HCT116 (cell line): ENCODE results near the gene CNTN5. TPM values are rescaled to one million over a fixed set of nuclear protein-coding genes. Genes with fewer than 3 reads are reported as not detected.

Experiments used
- ATAC-seq: fragments of 200-7000 bp; cut with Tn5 transposase; 2 replicates; pipeline ENCODE4 v1.9.1; 2020; ENCODE audit warnings: mild to moderate bottlenecking, moderate library complexity
- BruUV-seq: library from RNA; stranded (reverse); fragments of 400-500 nt; replicated peaks from 2 replicates; lab custom pipeline; 2021; lab: Mats Ljungman, UMichigan
- CTCF ChIA-PET: fragments of 300-600 bp; sonication (Branson Sonifier 250); formaldehyde crosslinking; loops from one replicate; lab custom pipeline; 2021; ENCODE audit warnings: antibody characterized with exemption; lab: Charles Lee
- POLR2A ChIA-PET: fragments of 300-600, 350-600 bp; sonication (Branson Sonifier 250); formaldehyde crosslinking; loops from one replicate; lab custom pipeline; 2021; ENCODE audit warnings: antibody characterized with exemption; lab: Charles Lee
- RAD21 ChIA-PET, 2 experiments: fragments of 300-600 bp; sonication (Branson Sonifier 250); formaldehyde crosslinking; loops; one replicate each; lab custom pipeline; 2023; ENCODE audit warnings: low total read pairs in 2 of 2; ENCODE audit not compliant: uncharacterized antibody in 2 of 2, unreplicated experiment in 2 of 2, low non-redundant PET in 1 of 2; lab: Charles Lee
- DNase-seq: peaks from one replicate; pipeline ENCODE4 v3.0.0-alpha.2; 2010; ENCODE audit warnings: low read depth, low spot score
- H2AFZ ChIP-seq: fragments of 200-600 bp; shearing (Covaris generic), sonication (generic); 2 replicates; pipeline ENCODE4 v1.6.1; 2017; ENCODE audit warnings: low read depth, mixed run types, mixed read lengths, antibody characterized with exemption, low read length; ENCODE audit not compliant: poor library complexity, severe bottlenecking
- H3K27ac ChIP-seq: 2 replicates; pipeline ENCODE4 v1.5.1; 2012; ENCODE audit warnings: low read depth, low read length
- H3K27me3 ChIP-seq: fragments of 200-600 bp; sonication (generic); 2 replicates; pipeline ENCODE4 v1.6.1; 2016; ENCODE audit warnings: mixed run types, low read length, mixed read lengths; ENCODE audit not compliant: insufficient read depth
- H3K36me3 ChIP-seq, 2 experiments: fragments of 200-500 bp in 1 of 2; fragments of 200-600 bp in 1 of 2; sonication (Bioruptor generic) in 1 of 2; sonication (generic) in 1 of 2; 2 replicates each; pipeline versions ENCODE4 v1.5.1 to v1.6.1; 2014 to 2016; ENCODE audit warnings: low read length in 2 of 2, inconsistent platforms in 1 of 2, mixed read lengths in 1 of 2, mixed run types in 1 of 2; ENCODE audit not compliant: insufficient read depth in 2 of 2, control insufficient read depth in 1 of 2
- H3K4me1 ChIP-seq, 2 experiments: fragments of 200-600 bp in 1 of 2; sonication (generic) in 1 of 2; 2 replicates each; pipeline versions ENCODE4 v1.5.1 to v1.6.1; 2012 to 2017; ENCODE audit warnings: low read length in 2 of 2, inconsistent platforms in 1 of 2, mild to moderate bottlenecking in 1 of 2, mixed read lengths in 1 of 2, mixed run types in 1 of 2, moderate library complexity in 1 of 2; ENCODE audit not compliant: insufficient read depth in 2 of 2, control insufficient read depth in 1 of 2
- H3K4me2 ChIP-seq: fragments of 200-600 bp; sonication (generic); 2 replicates; pipeline ENCODE4 v1.6.1; 2017; ENCODE audit warnings: mixed run types, low read length, mixed read lengths
- H3K4me3 ChIP-seq, 2 experiments: fragments of 200-600 bp in 1 of 2; sonication (generic) in 1 of 2; replicated peaks in 1 of 2; 2 replicates each; pipeline ENCODE4 v1.5.1; 2011 to 2016; ENCODE audit warnings: low read length in 2 of 2, control low read depth in 1 of 2, low read depth in 1 of 2, mild to moderate bottlenecking in 1 of 2, mixed read lengths in 1 of 2, mixed run types in 1 of 2
- H3K79me2 ChIP-seq: fragments of 200-600 bp; sonication (generic); 2 replicates; pipeline ENCODE4 v1.6.1; 2017; ENCODE audit warnings: mild to moderate bottlenecking, mixed run types, low read length, moderate library complexity, mixed read lengths; ENCODE audit not compliant: insufficient read depth
- H3K9ac ChIP-seq: fragments of 200-600 bp; sonication (generic); 2 replicates; pipeline ENCODE4 v1.6.1; 2016; ENCODE audit warnings: low read length, mixed read lengths
- H3K9me2 ChIP-seq: fragments of 200-600 bp; sonication (generic), shearing (Covaris generic); 2 replicates; pipeline ENCODE4 v1.6.1; 2017; ENCODE audit warnings: mixed run types, mild to moderate bottlenecking, moderate library complexity; ENCODE audit not compliant: insufficient read depth
- H3K9me3 ChIP-seq, 2 experiments: fragments of 200-500 bp in 1 of 2; fragments of 200-600 bp in 1 of 2; sonication (Bioruptor generic) in 1 of 2; sonication (generic) in 1 of 2; 2 replicates each; pipeline ENCODE4 v1.6.1; 2014 to 2017; ENCODE audit warnings: low read length in 2 of 2, mixed read lengths in 2 of 2, inconsistent platforms in 1 of 2, low read depth in 1 of 2, mild to moderate bottlenecking in 1 of 2, mixed run types in 1 of 2, moderate library complexity in 1 of 2; ENCODE audit not compliant: control insufficient read depth in 1 of 2, insufficient read depth in 1 of 2
- H4K20me1 ChIP-seq: fragments of 200-600 bp; sonication (generic), shearing (Covaris generic); 2 replicates; pipeline ENCODE4 v1.6.1; 2017; ENCODE audit warnings: mixed run types, mild to moderate bottlenecking, moderate library complexity; ENCODE audit not compliant: insufficient read depth
- ELF1 ChIP-seq: IDR thresholded peaks from 2 replicates; pipeline ENCODE4 v1.6.1; 2012; ENCODE audit warnings: low read depth, borderline replicate concordance
- EZH2 ChIP-seq: fragments of 200-600 bp; sonication (generic); IDR thresholded peaks from 2 replicates; pipeline ENCODE4 v1.6.1; 2017; ENCODE audit warnings: antibody characterized with exemption, mixed run types
- FOSL1 ChIP-seq: IDR thresholded peaks from 2 replicates; pipeline ENCODE4 v1.6.1; 2012; ENCODE audit warnings: low read depth
- JUND ChIP-seq: IDR thresholded peaks from 2 replicates; pipeline ENCODE4 v1.6.1; 2012
- RAD21 ChIP-seq: IDR thresholded peaks from 2 replicates; pipeline ENCODE4 v1.6.1; 2012; ENCODE audit warnings: low read depth, mild to moderate bottlenecking
- SIN3A ChIP-seq: IDR thresholded peaks from 2 replicates; pipeline ENCODE4 v1.6.1; 2012; ENCODE audit warnings: low read depth
- SRF ChIP-seq: IDR thresholded peaks from 2 replicates; pipeline ENCODE4 v1.6.1; 2012; ENCODE audit warnings: low read depth
- ZNF274 ChIP-seq: fragments of 200-500 bp; sonication (Bioruptor generic); IDR thresholded peaks from 2 replicates; pipeline ENCODE4 v1.6.1; 2014; ENCODE audit warnings: mild to moderate bottlenecking, low read depth, low read length, inconsistent platforms
- intact Hi-C: fragments of 100-400 bp; cut with micrococcal nuclease; formaldehyde crosslinking; loops from 2 replicates; pipeline ENCODE4 v1.10.0; 2022
- total RNA-seq: library from RNA; stranded (reverse); gene quantifications from one replicate; pipeline ENCODE4 v1.2.1, GENCODE V29; 2021; ENCODE audit not compliant: unreplicated experiment
- TF ChIP-seq, protein P1 (sequence below), 3 experiments: fragments of 200-600 bp in 1 of 3; sonication (generic) in 1 of 3; IDR thresholded peaks in 2 of 3; conservative IDR thresholded peaks in 1 of 3; 2 replicates each; pipeline ENCODE4 v1.5.1; 2012 to 2017; ENCODE audit warnings: low read depth in 2 of 3, low read length in 2 of 3, antibody characterized with exemption in 1 of 3, borderline replicate concordance in 1 of 3, control low read depth in 1 of 3, mild to moderate bottlenecking in 1 of 3, mixed read lengths in 1 of 3, mixed run types in 1 of 3, moderate library complexity in 1 of 3; ENCODE audit not compliant: insufficient read depth in 1 of 3
- TF ChIP-seq, protein P2 (sequence below): IDR thresholded peaks from 2 replicates; pipeline ENCODE4 v1.6.1; 2012

Gene CNTN5
- total RNA-seq, 1 experiment from 2014 or later = not detected

DNA sequence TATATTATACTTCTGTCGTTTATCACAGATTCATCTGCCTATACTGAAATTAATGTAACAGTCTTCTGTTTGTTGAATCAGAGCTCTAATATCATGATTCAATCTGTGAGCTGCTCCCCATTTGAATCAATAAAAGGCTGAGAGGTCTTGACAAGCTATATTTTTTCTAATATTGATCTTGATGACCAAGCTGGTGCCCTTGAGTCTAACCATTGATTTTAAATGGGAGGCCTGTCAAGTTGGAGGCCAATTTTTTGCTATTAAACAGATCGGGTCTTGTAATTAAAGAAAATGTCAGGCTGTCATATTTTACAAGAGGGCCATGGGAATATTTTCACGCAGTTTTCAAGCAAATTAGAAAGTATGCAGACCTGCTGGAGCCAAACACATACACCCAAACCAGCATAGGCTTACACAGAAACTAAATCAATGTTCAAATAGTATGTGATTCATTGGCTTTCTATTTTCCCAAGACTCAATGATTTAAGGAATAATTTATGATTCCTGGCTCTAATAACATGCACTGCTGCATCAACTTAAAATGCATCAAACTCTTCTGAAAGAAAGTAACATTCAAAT lies 286.9 kb downstream of the CNTN5 start:
- RAD21 ChIA-PET = no interaction called here
- Histone ChIP-seq H3K79me2 (no peaks in the 10 kb centered on the region), H3K36me3 (no peaks in the 10 kb centered on the region), H3K27ac (no peak overlapping the region), H3K4me2 (no peak overlapping the region), H3K4me1 (no peaks in the 10 kb centered on the region), H3K27me3 (no peaks in the 10 kb centered on the region), H3K4me3 (no peak overlapping the region), H4K20me1 (no peaks in the 10 kb centered on the region), H2AFZ (no peak overlapping the region), H3K9ac (no peak overlapping the region), H3K9me2 (no peaks in the 10 kb centered on the region), H3K9me3 (peaks cover 4 to 7% of the 10 kb centered on the region in 2 experiments; a peak in 2 of 4 replicates)
- ATAC-seq = no peak
- intact Hi-C loops = no loop called here
- DNase-seq = no peak
- BruUV-seq = no TSS peak
- POLR2A ChIA-PET = no interaction called here
- TF ChIP-seq RAD21 = no peak
- no peak for TF ChIP-seq ELF1
- TF ChIP-seq JUND = no peak
- TF ChIP-seq, protein P1, sequence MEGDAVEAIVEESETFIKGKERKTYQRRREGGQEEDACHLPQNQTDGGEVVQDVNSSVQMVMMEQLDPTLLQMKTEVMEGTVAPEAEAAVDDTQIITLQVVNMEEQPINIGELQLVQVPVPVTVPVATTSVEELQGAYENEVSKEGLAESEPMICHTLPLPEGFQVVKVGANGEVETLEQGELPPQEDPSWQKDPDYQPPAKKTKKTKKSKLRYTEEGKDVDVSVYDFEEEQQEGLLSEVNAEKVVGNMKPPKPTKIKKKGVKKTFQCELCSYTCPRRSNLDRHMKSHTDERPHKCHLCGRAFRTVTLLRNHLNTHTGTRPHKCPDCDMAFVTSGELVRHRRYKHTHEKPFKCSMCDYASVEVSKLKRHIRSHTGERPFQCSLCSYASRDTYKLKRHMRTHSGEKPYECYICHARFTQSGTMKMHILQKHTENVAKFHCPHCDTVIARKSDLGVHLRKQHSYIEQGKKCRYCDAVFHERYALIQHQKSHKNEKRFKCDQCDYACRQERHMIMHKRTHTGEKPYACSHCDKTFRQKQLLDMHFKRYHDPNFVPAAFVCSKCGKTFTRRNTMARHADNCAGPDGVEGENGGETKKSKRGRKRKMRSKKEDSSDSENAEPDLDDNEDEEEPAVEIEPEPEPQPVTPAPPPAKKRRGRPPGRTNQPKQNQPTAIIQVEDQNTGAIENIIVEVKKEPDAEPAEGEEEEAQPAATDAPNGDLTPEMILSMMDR (IDR thresholded peaks at IDR 0.05 in 2 of 3, conservative IDR thresholded peaks at IDR 0.05 in 1 of 3; ENCODE audit: borderline replicate concordance in 1 of 3, insufficient read depth in 1 of 3, low read depth in 2 of 3, low read length in 2 of 3) = no peak
- no peak for TF ChIP-seq ZNF274
- no peak for TF ChIP-seq FOSL1
- no peak for TF ChIP-seq SIN3A
- TF ChIP-seq EZH2 = no peak
- TF ChIP-seq SRF = no peak
- TF ChIP-seq, protein P2, sequence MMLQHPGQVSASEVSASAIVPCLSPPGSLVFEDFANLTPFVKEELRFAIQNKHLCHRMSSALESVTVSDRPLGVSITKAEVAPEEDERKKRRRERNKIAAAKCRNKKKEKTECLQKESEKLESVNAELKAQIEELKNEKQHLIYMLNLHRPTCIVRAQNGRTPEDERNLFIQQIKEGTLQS = no peak
- CTCF ChIA-PET = no interaction called here
